GM21528 (cell line): ENCODE results near the gene PDCD11.
"Not testable (repeated sequence)": the region's sequence is repeated elsewhere in the genome, so short reads cannot be mapped to it uniquely, and the experiment has no call there.

ENCODE experiments used
- ATAC-seq: cut with Tn5 transposase; IDR thresholded peaks from one replicate; pipeline ENCODE4 v1.9.1; 2021; ENCODE audit warnings: mild to moderate bottlenecking, moderate library complexity; ENCODE audit not compliant: unreplicated experiment, low FRiP score

The PDCD11 gene

DNA sequence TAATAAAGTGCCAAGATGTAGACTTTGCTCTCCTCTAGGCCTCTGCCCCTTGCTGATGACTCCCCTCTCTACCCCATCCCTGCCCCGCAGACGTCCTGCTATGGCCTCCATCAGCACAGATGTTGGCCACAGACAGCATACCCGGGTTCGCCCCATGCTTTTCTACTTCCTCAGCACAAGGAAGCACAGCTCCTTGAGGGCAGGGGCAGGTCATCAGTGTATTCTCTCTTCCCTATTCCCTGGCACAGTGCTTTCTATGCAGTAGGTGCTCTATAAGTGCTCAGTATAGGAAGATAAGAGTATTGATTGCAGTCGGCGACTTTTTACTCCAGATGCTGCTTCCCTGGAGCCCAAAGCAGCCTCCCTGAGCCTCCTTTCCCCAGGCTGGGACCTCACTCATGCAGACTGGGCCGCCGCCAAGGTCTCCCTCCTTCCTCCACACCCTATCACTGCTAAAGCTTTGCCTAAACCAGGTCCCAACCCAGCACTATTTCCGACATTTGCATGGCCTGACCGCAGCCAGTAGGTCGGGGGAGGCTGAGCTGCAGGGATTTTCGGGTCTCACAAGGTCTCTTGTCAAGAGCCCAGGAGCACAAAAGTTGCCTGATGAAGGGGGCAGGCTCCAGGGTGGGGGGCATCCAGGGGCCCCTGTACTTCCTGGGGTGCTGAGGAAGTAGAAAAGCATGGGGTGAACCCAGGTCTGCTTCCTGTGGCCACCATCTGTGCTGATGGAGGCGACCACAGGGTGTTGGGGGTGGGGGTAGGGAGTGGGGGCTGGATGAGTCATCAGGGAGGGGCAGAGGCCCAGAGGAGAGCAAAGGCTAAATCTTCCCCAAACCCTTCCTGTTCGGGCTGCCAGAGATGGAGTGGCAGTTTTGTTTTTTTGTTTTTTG, 74.6 kb downstream of the PDCD11 start:
- ATAC-seq, result peak; percentile 73

DNA sequence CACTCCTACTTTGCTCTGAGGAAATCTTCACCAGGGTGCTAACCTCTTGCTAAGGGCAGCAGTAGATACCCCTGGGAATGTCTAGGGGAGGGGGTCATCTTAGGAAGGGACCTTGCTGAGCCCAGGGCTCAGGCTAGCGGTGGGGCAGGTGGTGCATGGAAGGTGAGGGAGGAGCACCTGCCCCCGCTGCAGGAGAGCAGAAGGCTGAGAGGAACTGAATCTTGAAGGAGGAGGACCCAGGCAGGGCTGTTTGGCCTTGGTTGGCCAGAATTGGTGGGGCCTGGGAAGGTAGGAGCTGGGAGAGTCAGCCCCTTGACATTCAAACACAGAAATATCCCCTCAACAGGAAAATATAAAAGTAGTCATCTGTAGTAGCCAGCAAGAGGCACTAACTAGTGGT, 75.6 kb downstream of the PDCD11 start:
- peak; percentile 41 for ATAC-seq

DNA sequence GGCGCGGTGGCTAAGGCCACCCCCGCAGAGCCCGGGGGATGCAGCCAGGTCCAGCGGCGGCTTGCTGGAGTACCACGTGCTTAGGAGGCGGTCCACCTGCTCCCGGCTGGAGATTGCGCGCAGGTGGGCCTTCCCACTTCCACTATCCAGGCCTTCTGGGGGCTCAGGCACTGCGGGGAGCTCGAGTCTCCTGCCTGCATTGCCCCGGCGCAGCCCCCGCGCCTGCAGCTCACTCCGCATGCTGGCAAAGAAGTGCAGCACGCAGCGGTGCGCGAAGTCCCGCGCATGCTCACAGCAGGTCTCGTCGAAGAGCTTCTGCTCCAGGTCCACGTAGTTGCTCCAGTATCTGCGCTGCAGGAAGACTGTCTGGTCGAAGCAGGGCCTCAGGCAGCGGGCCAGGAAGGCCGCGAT, 76.8 kb downstream of the PDCD11 start:
- ATAC-seq, result no peak

- no peak for ATAC-seq
Measured at GRCh38 chr10:103474077-103474476, 77.7 kb downstream of the PDCD11 start.

DNA sequence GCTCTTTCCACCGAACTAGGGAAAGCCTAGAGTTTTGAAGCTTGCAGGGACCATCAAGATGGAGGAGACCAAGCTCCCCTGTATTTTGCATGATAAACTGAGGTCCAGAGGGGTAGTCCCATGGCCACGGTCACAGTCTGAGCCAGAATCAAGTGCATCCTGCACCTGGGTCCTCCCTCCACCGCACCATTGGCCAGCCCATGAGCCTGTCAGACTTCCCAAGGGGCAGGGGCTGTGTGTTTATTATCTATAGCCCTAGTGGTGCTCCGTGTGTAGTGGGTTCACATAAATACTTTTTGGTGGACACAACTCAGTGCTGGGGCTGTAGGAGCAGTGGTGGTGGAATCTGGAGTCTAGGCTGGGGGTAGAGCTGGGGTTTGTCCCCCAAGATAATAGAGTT, 79.0 kb downstream of the PDCD11 start:
- no peak for ATAC-seq

GRCh38 chr10:103476046-103476768, 79.8 kb downstream of the PDCD11 start:
- no peak for ATAC-seq

DNA sequence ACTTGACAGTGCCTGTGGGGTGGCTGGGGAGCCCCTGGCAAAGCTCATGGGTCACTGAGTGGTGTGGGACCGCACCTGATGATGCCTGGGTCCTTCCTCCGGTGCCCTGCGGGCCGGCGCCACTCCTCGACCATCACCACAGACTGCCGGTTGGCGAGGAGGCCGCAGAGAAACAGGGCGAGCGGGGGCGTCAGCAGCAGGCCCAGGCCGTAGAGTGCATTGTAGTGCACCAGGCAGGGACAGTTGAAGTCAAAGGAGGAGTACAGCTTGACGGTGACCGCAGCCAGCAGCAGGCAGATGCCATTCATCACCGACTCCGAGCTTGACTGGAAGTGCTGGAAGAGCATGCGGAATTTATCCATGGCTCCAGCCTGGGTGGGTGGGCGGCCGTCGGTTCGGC, 82.2 kb downstream of the PDCD11 start:
- no peak for ATAC-seq

GRCh38 chr10:103479135-103479534, 82.7 kb downstream of the PDCD11 start, which contains the start of gene CALHM3:
CALHM3 (minus strand) TSS chr10:103479240; CDS start chr10:103479032, 208 bp downstream.
- no peak for ATAC-seq

DNA sequence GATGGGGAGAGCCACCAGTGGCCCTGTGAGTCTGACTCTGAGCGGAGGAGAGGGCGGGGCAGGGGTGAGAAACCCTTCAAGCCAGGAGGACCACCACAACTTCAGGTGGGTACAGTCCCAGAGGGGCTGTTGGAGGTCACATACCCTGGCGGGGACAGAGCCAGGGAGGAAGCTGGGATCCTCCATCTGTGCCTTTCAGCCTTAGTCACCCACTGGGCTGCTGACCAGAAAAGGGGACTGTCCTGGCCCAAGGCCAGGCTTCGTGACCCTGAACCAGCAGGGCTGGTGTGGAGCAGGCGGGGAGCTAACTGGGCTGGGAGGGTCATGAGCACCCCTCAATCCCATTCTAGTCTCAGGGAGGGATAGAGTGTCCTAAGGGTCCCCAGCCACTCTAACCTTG, 84.1 kb downstream of the PDCD11 start:
- no peak for ATAC-seq

- ATAC-seq, result peak; percentile 68
Measured at GRCh38 chr10:103481974-103482531, 85.6 kb downstream of the PDCD11 start.

- ATAC-seq, result not testable (repeated sequence)
Measured at GRCh38 chr10:103486635-103487409, 90.4 kb downstream of the PDCD11 start.

GRCh38 chr10:103487410-103487708, 90.9 kb downstream of the PDCD11 start:
- no peak for ATAC-seq

DNA sequence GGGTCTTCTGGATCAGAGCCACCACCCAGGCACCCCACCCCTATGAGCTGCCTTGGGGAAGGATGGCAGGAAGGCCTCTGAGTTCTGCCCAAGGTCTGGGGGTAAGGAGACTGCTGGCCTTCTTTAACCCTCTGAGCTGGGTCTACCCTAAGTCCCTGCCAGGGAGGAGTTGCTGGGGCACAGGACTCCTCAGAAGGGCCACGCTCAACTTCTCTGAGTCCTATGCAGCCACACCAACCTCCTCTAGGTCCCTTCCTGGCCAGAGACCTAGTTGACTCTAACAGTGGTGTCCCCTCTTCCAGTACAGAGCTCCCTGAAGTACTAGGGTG, 94.5 kb downstream of the PDCD11 start:
- peak; percentile 25 for ATAC-seq

- no peak for ATAC-seq
Measured at GRCh38 chr10:103491729-103492364, 95.4 kb downstream of the PDCD11 start.

- ATAC-seq, result no peak
Measured at GRCh38 chr10:103492655-103493261, 96.3 kb downstream of the PDCD11 start.

DNA sequence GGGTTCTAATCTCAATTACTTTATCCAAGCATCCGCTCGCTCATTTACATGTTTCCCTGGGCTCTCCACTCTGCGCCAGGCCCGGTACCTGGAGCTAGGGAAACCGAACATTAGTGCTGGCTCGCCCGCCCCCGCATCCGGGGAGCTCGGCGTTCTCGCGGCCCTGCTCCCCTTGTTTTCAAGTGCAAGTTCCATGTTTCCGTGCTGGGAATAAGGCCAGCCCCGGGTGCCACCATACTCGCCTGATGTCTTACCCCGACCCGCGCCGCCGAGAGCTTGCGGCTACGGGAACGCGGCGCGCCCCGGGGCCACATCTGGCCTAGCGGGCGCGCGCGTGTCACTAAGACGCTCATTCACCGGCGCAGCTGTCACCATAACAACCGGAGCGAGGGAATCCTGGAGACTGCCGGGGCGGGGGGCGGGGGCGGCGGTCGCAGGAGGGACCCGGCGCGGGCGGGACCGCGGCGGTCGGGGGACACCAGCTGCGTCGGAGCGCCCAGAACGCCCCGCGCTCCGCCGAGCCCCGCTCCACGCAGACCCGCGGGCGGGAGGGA, 97.0 kb downstream of the PDCD11 start, which contains the start of gene NEURL1:
NEURL1 (plus strand) TSS at position 344 of the 554 bp plus-strand sequence. CDS start 683 bp downstream, outside the sequence.
- no peak for ATAC-seq

DNA sequence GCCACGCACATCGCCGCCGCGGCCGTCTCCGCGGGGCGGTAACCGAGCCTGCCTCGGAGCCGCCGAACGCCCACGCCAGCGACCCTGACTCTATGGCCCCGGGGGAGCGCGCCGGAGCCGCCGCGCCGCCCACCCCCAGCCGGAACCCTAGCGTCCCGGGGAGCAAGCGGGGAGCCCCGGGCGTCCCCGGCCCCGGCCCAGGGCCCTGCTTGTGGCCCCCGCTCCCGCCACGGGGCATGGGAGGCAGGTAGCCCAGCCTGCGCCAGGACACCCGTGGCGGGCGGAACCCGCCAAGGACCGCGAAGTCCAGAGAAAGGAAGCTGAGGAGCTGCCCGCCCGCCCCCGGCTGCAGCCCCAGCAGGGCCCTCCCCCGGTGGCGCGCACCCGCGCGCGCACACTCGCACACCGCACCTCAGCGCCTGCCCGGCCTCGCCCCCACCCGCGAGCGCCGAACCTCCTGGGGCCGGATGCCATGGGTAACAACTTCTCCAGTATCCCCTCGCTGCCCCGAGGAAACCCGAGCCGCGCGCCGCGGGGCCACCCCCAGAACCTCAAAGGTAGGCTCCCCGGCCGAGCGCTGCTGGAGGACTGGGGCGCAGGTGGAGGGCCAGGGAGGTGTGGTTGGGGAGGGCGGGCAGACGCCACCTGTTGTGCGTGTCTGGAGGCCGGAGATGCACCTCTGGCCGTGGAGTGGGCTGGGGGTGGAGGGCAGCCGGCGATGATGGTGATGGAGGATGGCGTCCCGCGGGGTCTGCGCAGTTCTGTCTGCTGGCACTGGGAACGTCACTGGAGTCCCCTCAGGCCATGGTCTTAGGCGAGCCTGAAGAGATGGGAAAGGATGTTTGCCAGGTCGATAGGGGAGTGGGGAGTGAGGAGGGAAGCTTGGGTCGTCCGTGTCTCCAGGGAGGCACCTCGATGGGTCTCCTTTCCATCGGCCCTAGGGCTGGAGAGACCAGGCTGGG, 97.8 kb downstream of the PDCD11 start:
- no peak for ATAC-seq

- no peak for ATAC-seq
Measured at GRCh38 chr10:103495321-103495720, 98.9 kb downstream of the PDCD11 start.
